Endodermal cell (in vitro differentiated cells): Measurements from ENCODE around the gene MMP28. TPM values are rescaled to one million over a fixed set of nuclear protein-coding genes. Genes with fewer than 3 reads are reported as not detected.

Experiments
- DNase-seq: peaks from one replicate; pipeline ENCODE4 v3.0.0-alpha.2; 2017
- H3K27ac ChIP-seq: 2 replicates; pipeline ENCODE4 v1.5.1; 2013; ENCODE audit warnings: mild to moderate bottlenecking, low read depth, low read length, moderate library complexity
- H3K27me3 ChIP-seq: 2 replicates; pipeline ENCODE4 v1.6.1; 2013; ENCODE audit warnings: mild to moderate bottlenecking, low read length, moderate library complexity; ENCODE audit not compliant: insufficient read depth, control insufficient read depth, poor library complexity, severe bottlenecking
- H3K36me3 ChIP-seq: 2 replicates; pipeline ENCODE4 v1.7.0; 2013; ENCODE audit warnings: mild to moderate bottlenecking, low read length, moderate library complexity; ENCODE audit not compliant: control insufficient read depth, insufficient read depth
- H3K4me1 ChIP-seq: one replicate; pipeline ENCODE4 v1.7.0; 2013; ENCODE audit warnings: low read length; ENCODE audit not compliant: control insufficient read depth, insufficient read depth
- H3K4me3 ChIP-seq: 2 replicates; pipeline ENCODE4 v1.5.1; 2013; ENCODE audit warnings: mild to moderate bottlenecking, low read length, moderate library complexity
- H3K9ac ChIP-seq: 2 replicates; pipeline ENCODE4 v1.6.1; 2013; ENCODE audit warnings: mild to moderate bottlenecking, low read length, moderate library complexity; ENCODE audit not compliant: poor library complexity, severe bottlenecking; ENCODE audit errors: extremely low read depth
- H3K9me3 ChIP-seq: 2 replicates; pipeline ENCODE4 v1.6.1; 2013; ENCODE audit warnings: mild to moderate bottlenecking, low read length, moderate library complexity; ENCODE audit not compliant: control insufficient read depth
- H3K27ac Mint-ChIP-seq: 2 replicates; pipeline ENCODE4 v1.8.0; 2020; ENCODE audit warnings: mixed read lengths
- H3K27me3 Mint-ChIP-seq: 2 replicates; pipeline ENCODE4 v1.8.0; 2021; ENCODE audit warnings: mild to moderate bottlenecking, mixed read lengths; ENCODE audit not compliant: insufficient read depth
- H3K36me3 Mint-ChIP-seq: 2 replicates; pipeline ENCODE4 v1.8.0; 2020; ENCODE audit warnings: low read depth, mixed read lengths
- H3K4me1 Mint-ChIP-seq: 2 replicates; pipeline ENCODE4 v1.8.0; 2020; ENCODE audit warnings: mixed read lengths
- H3K4me3 Mint-ChIP-seq: 2 replicates; pipeline ENCODE4 v1.8.0; 2020; ENCODE audit warnings: mild to moderate bottlenecking, moderate library complexity, mixed read lengths
- H3K9me3 Mint-ChIP-seq: 2 replicates; pipeline ENCODE4 v1.8.0; 2020; ENCODE audit warnings: mild to moderate bottlenecking, mixed read lengths
- WGBS, 2 experiments: methylation state at CpG; one replicate each; pipeline versions ENCODE4 v1.1.5 to v1.1.7; 2013; ENCODE audit warnings: missing lambda C conversion rate in 2 of 2, mixed read lengths in 1 of 2; ENCODE audit not compliant: insufficient coverage in 1 of 2, insufficient read length in 1 of 2; 5-methylcytosine and 5-hydroxymethylcytosine counted together
- total RNA-seq, 2 donors: library from RNA; stranded (reverse); fragmentation: NEBNext Ultra II Directional in 1 of 2; extraction: Animal tissue kit (Norgen Biotek cat#: 25700) in 1 of 2; gene quantifications; 2 replicates in 1 of 2; 3 replicates in 1 of 2; pipeline ENCODE4 v1.2.1, GENCODE V29; 2021
- TF ChIP-seq, protein P1 (sequence below): fragments of 200-600 bp; sonication (generic); conservative IDR thresholded peaks from 2 replicates; pipeline ENCODE4 v1.5.0; 2021; ENCODE audit warnings: antibody characterized with exemption, mild to moderate bottlenecking

Gene MMP28
- total RNA-seq, 2 donors from 2014 or later: not detected

DNA sequence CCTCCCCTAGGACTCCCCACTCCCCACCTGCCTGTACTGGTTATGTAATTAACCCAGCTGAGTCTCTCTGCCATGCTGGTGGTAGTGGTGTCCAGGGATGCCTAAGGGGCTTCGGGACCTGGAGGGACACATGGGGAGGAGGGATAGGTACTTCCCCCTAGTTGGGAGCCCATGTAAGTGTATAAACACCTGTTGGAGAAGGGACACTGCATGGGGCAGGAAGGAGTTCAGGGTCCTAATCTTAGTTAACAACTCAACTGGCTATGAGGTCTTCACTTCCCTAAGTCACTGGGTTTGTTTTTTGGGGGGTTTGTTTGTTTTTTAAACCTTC is 62.7 kb downstream of the MMP28 start:
- peak overlapping the region; percentile 88 for H3K4me3 ChIP-seq
- H3K9me3 ChIP-seq: no peaks in the 10 kb centered on the region
- peak overlapping the region; percentile 80 for H3K4me3 Mint-ChIP-seq
- TF ChIP-seq, protein P1, sequence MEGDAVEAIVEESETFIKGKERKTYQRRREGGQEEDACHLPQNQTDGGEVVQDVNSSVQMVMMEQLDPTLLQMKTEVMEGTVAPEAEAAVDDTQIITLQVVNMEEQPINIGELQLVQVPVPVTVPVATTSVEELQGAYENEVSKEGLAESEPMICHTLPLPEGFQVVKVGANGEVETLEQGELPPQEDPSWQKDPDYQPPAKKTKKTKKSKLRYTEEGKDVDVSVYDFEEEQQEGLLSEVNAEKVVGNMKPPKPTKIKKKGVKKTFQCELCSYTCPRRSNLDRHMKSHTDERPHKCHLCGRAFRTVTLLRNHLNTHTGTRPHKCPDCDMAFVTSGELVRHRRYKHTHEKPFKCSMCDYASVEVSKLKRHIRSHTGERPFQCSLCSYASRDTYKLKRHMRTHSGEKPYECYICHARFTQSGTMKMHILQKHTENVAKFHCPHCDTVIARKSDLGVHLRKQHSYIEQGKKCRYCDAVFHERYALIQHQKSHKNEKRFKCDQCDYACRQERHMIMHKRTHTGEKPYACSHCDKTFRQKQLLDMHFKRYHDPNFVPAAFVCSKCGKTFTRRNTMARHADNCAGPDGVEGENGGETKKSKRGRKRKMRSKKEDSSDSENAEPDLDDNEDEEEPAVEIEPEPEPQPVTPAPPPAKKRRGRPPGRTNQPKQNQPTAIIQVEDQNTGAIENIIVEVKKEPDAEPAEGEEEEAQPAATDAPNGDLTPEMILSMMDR: no peak
- no peak overlapping the region for H3K27ac Mint-ChIP-seq
- peaks cover 8% of the 10 kb centered on the region for H3K36me3 ChIP-seq
- H3K36me3 Mint-ChIP-seq: peaks cover 4% of the 10 kb centered on the region
- no peak overlapping the region for H3K27ac ChIP-seq
- peaks cover 32% of the 10 kb centered on the region for H3K4me1 Mint-ChIP-seq
- peaks cover 24% of the 10 kb centered on the region for H3K27me3 Mint-ChIP-seq
- peaks cover 26% of the 10 kb centered on the region for H3K4me1 ChIP-seq
- no peaks in the 10 kb centered on the region for H3K9me3 Mint-ChIP-seq
- no peak for DNase-seq
- H3K9ac ChIP-seq: peak overlapping the region; percentile 40
- WGBS, 2 experiments: 83% methylated on average over 1 of the region's 1 CpG
- H3K27me3 ChIP-seq: no peaks in the 10 kb centered on the region

DNA sequence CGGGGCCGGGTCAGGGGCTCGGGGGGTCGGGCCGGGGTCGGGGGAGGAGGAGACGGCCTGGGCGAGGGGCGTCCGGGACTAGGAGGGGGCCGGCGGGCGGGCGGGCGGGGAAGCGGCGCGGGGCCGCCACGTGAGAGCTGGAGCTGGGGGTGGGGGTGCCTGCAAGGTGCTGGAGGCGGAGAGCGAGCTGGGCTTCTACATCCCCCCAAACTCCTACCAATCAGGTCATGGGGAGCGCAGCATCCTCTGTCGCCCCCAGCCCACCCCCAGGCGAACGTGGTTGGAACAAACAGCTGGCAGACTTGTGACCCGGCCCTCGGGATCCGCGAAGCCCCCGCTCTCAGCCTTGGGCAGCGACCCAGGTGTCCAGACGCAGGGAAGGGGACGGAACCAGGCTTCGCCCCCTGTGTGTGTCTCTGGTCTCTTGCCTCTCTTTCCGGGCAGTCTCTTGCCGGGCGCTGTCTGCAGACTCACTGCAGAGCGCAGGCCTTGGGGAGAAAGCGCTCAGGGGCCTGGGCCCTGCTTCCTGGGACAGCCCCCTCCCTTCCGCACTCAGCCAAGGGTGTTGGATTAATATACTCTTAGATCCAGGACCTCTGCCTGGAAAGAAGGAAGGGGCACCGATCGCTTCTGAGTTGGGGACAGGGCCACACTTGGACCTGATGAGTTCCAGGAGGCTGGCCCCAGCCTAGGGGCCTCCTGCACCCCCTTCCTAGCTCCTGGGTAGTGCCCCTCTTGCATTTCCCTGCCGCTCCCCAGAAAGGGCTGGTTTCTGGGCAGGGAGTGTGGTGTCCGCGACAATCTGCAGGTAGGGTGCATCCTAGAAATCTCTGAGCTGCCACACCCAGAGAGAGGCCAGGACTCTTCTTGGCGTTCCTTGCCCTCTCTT is 63.3 kb downstream of the MMP28 start:
- Histone ChIP-seq H3K4me3 (peak overlapping the region; percentile 88), H3K9ac (peak overlapping the region; percentile 40), H3K27me3 (no peaks in the 10 kb centered on the region), H3K27ac (no peak overlapping the region), H3K4me1 (peaks cover 26% of the 10 kb centered on the region), H3K36me3 (peaks cover 11% of the 10 kb centered on the region), H3K9me3 (no peaks in the 10 kb centered on the region)
- Mint-ChIP-seq H3K27me3 (peaks cover 22% of the 10 kb centered on the region), H3K4me3 (peak overlapping the region; percentile 80), H3K9me3 (no peaks in the 10 kb centered on the region), H3K4me1 (peaks cover 39% of the 10 kb centered on the region), H3K36me3 (peaks cover 1% of the 10 kb centered on the region), H3K27ac (no peak overlapping the region)
- peak; percentile 85 for DNase-seq
- WGBS, 2 experiments: 2 to 10% methylated on average over 15 to 27 of the region's 47 CpGs
- TF ChIP-seq, protein P1: no peak

DNA sequence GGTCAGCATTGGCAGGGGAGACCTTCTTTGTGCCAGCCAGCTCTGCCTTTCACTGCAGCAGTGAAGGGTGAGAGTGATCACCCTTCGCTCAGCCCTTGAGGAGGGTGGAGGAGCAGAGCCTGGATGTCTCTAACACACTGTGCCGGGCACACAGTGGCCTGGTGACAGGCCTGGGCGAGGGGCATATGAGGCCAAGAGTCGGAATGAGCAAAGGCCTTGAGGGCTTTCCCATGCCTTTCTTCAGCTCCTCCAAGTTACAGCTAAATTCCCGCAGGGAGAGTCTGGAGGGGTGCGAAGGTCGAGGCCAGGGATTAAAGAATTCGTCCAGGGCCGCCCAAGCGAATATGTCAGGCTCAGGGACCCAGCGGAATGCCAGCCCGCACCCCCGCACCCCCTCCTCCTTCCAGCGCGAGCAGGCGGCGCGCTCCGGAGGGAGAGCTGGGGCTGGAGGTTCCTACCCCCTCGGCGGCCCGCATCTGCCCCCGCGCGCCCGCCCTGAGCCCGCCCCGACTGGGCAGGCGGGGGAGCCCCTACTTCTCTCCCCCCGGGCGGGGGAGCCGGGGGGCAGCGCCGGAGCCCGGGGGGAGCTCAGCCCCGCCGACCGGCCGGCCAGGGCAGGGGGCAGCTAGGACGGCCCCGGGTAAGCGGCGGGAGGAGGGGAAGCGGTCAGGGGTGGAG is 64.1 kb downstream of the MMP28 start, which contains the start of gene RASL10B:
Gene RASL10B (plus strand): TSS at position 401 of the 678 bp plus-strand sequence. CDS start 3,546 bp downstream, outside the sequence.
- Mint-ChIP-seq H3K27ac (no peak within 1 kb of the TSS), H3K36me3 (no peaks in the 10 kb centered on the region), H3K4me3 (peak within 1 kb of the TSS; percentile 80), H3K27me3 (peaks cover 22% of the 10 kb centered on the region), H3K4me1 (peaks cover 46% of the 10 kb centered on the region), H3K9me3 (no peaks in the 10 kb centered on the region)
- Histone ChIP-seq H3K9ac (peak within 1 kb of the TSS; percentile 40), H3K4me1 (peaks cover 32% of the 10 kb centered on the region), H3K4me3 (peak within 1 kb of the TSS; percentile 88), H3K27me3 (no peaks in the 10 kb centered on the region), H3K36me3 (peaks cover 18% of the 10 kb centered on the region), H3K27ac (no peak within 1 kb of the TSS), H3K9me3 (no peaks in the 10 kb centered on the region)
- TF ChIP-seq, protein P1: no peak
- peak; percentile 96 for DNase-seq
- WGBS, 2 experiments: 4 to 50% methylated on average over 1 to 43 of the region's 44 CpGs
